GM19025 (cell line): ENCODE measurements around the gene DARS1.
A peak's percentile ranks its signal among the peaks of the same experiment; 100 is the strongest.
"Not testable (repeated sequence)": the region's sequence is repeated elsewhere in the genome, so short reads cannot be mapped to it uniquely, and the experiment has no call there.

Experiments
- ATAC-seq: cut with Tn5 transposase; IDR thresholded peaks from one replicate; pipeline ENCODE4 v1.9.1; 2021; ENCODE audit warnings: mild to moderate bottlenecking, low read depth, moderate library complexity; ENCODE audit not compliant: unreplicated experiment

The DARS1 gene

DNA sequence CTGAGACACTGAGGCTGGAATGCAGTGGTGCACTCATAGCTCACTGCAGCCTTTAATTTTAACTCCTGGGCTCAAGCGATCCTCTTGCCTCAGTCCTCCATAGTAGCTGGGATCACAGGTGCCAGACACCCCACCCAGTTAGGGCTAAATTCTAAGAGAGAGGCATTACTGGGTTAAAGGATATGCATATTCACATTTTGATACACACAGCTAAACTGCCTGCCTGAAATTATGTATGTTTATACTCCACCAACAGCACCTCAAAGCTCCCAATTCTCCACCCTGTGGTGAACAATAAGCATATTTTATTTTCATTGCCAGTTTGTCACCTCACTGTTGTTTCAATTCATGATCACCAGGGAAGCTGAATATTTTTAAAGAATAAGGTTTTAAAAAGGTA, 90.5 kb downstream of the DARS1 start:
- no peak for ATAC-seq

DNA sequence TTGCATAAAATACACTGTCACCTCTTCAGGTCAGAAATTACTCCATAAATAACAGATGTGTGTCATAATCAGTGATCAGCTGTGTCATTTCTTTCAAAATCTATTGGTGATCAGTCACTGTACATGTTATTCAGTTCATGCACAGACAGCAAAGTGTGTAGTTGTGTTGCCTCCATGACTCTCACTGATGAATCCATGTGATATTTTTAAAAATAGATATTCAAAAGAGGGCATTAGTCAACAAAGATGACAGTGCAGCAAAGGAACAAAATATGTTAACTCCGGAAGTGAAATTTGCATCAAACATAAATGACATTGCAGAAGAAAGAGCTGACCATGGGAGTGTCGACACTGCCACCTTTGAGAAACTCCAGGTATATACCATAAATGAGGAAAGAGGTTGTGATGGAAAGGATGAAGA, 92.0 kb downstream of the DARS1 start:
- no peak for ATAC-seq

DNA sequence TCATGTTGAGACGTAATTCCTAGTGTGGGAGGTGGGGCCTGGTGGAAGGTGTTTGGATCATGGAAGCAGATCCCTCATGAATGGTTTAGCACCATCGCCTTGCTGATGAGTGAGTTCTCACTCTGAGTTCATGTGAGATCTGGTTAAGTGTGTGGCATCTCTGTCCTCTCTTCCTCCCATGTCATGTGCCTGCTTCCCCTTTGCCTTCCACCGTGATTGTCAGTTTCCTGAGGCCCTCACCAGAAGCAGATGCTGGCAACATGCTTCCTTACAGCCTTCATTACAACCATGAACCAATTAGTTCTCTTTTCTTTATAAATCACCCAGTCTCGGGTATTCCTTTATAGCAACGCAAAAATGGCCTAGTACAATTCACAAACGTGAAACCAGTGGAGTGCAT, 94.6 kb downstream of the DARS1 start:
- ATAC-seq: no peak

- ATAC-seq: no peak
Measured at GRCh38 chr2:135890149-135890548, 95.3 kb downstream of the DARS1 start.

DNA sequence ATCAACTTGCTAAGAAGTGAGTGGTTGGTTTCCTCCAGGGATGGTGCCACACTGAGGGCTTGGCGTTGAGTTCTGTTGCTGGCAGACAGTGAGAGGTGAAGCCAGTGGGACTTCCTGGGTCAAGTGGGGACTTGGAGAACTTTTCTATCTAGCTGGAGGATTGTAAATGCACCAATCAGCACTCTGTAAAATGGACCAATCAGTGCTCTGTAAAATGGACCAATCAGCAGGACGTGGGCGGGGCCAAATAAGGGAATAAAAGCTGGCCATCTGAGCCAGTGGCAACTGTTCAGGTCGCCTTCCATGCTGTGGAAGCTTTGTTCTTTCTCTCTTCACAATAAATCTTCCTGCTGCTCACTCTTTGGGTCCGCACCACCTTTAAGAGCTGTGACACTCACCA, 96.8 kb downstream of the DARS1 start:
- not testable (repeated sequence) for ATAC-seq

- no peak for ATAC-seq
Measured at GRCh38 chr2:135885709-135886108, 99.7 kb downstream of the DARS1 start.

DNA sequence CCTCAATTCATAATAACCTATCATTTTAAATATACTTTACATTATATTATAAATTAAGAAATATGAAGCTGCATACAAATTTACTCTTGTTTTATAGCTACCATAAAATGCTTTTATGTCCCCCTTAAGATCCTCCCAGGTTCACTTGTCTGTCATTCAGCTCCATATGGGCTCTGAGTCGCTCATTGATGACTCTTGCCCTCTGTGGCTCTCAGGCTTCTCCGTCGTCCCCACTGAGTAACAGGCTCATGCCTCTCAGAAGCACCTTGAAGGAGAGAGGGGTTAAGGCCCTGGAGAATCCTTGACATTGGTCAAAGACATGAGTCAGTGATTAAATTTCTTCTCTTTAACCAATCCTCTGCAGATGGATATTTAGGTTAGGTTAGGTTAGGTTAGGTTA, 103.0 kb downstream of the DARS1 start:
- no peak for ATAC-seq

GRCh38 chr2:135876770-135877169, 108.7 kb downstream of the DARS1 start:
- ATAC-seq: not testable (repeated sequence)

GRCh38 chr2:135876066-135876711, 109.2 kb downstream of the DARS1 start, which contains the start of gene MCM6:
TSS of gene MCM6 (minus strand) at chr2:135876443. CDS start at chr2:135876365, 78 bp downstream.
- ATAC-seq: peak; percentile 85

GRCh38 chr2:135875491-135876065, 109.8 kb downstream of the DARS1 start:
- peak; percentile 50 for ATAC-seq

GRCh38 chr2:135874777-135875365, 110.6 kb downstream of the DARS1 start:
- ATAC-seq: no peak

GRCh38 chr2:135870571-135870970, 114.9 kb downstream of the DARS1 start:
- ATAC-seq: peak; percentile 53

- ATAC-seq: no peak
Measured at GRCh38 chr2:135863233-135863632, 122.2 kb downstream of the DARS1 start.

- no peak for ATAC-seq
Measured at GRCh38 chr2:135862718-135863117, 122.7 kb downstream of the DARS1 start.
